ENCODE results near the gene ZNF512B.
A peak's percentile ranks its signal among the peaks of the same experiment; 100 is the strongest.

ZNF512B gene

GRCh38 chr20:63969838-63970713, at the start of gene ZNF512B (continued):
- no peak for TF ChIP-seq ZFP37 (tag by site-specific recombination; IDR thresholded peaks at IDR 0.05)
- no peak for TF ChIP-seq ZNF785 (tag by site-specific recombination; IDR thresholded peaks at IDR 0.05)
- TF ChIP-seq PRDM1 (tag by site-specific recombination; IDR thresholded peaks at IDR 0.05) = no peak
- TF ChIP-seq ZBTB8A (tag by site-specific recombination; IDR thresholded peaks at IDR 0.05) = peak; percentile 47; the same call in 1 of the 2 replicates
- peak; percentile 20; the same call in 1 of the 2 replicates for TF ChIP-seq SP2 (tag by site-specific recombination; IDR thresholded peaks at IDR 0.05)
- no peak for TF ChIP-seq ZNF768 (tag by site-specific recombination; IDR thresholded peaks at IDR 0.05)
- no peak for TF ChIP-seq ZNF596 (tag by site-specific recombination; IDR thresholded peaks at IDR 0.05)
- no peak for TF ChIP-seq ZNF521 (tag by site-specific recombination; IDR thresholded peaks at IDR 0.05)
- no peak for TF ChIP-seq ZNF433 (tag by site-specific recombination; IDR thresholded peaks at IDR 0.05; ENCODE audit: low read depth)
- TF ChIP-seq KLF9 (tag by site-specific recombination; IDR thresholded peaks at IDR 0.05; ENCODE audit: low read depth) = peak; percentile 60
- no peak for TF ChIP-seq ZBTB1 (tag by site-specific recombination; IDR thresholded peaks at IDR 0.05)
- TF ChIP-seq ZBTB6 (tag by site-specific recombination; IDR thresholded peaks at IDR 0.05) = no peak
- no peak for TF ChIP-seq SETDB1 (IDR thresholded peaks at IDR 0.05; ENCODE audit: insufficient read length, low read length)
- 0 out of 2 replicates have a peak, but pooled peaks have one; percentile 39 for TF ChIP-seq ZFHX2 (tag by site-specific recombination; conservative IDR thresholded peaks at IDR 0.05)
- no peak for TF ChIP-seq ZNF530 (tag by site-specific recombination; IDR thresholded peaks at IDR 0.05; ENCODE audit: low read depth)
- peak; percentile 68 for TF ChIP-seq ZNF335 (tag by site-specific recombination; conservative IDR thresholded peaks at IDR 0.05)
- TF ChIP-seq ZNF274 (IDR thresholded peaks at IDR 0.05; ENCODE audit: low read length) = no peak
- no peak for TF ChIP-seq ZNF274 (tag by site-specific recombination; IDR thresholded peaks at IDR 0.05; ENCODE audit: borderline replicate concordance)
- no peak for TF ChIP-seq ZNF155 (tag by site-specific recombination; IDR thresholded peaks at IDR 0.05)
- TF ChIP-seq SP3 (tag by site-specific recombination; IDR thresholded peaks at IDR 0.05) = 0 out of 2 replicates have a peak, but pooled peaks have one; percentile 37
- TF ChIP-seq YY1 (tag by site-specific recombination; IDR thresholded peaks at IDR 0.05) = no peak
- TF ChIP-seq ZBTB10 (tag by site-specific recombination; IDR thresholded peaks at IDR 0.05) = peak; percentile 60; the same call in 1 of the 2 replicates
- no peak for TF ChIP-seq TRIM28 (IDR thresholded peaks at IDR 0.05; ENCODE audit: borderline replicate concordance, low read length)
- TF ChIP-seq ZNF600 (tag by site-specific recombination; IDR thresholded peaks at IDR 0.05) = peak; percentile 45; the same call in 1 of the 2 replicates
- no peak for TF ChIP-seq ZNF184 (tag by site-specific recombination; IDR thresholded peaks at IDR 0.05)
- TF ChIP-seq, protein P1, sequence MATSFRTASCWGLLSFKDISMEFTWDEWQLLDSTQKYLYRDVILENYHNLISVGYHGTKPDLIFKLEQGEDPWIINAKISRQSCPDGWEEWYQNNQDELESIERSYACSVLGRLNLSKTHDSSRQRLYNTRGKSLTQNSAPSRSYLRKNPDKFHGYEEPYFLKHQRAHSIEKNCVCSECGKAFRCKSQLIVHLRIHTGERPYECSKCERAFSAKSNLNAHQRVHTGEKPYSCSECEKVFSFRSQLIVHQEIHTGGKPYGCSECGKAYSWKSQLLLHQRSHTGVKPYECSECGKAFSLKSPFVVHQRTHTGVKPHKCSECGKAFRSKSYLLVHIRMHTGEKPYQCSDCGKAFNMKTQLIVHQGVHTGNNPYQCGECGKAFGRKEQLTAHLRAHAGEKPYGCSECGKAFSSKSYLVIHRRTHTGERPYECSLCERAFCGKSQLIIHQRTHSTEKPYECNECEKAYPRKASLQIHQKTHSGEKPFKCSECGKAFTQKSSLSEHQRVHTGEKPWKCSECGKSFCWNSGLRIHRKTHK (tag by site-specific recombination; IDR thresholded peaks at IDR 0.05) = no peak
- TF ChIP-seq ZNF426 (tag by site-specific recombination; IDR thresholded peaks at IDR 0.05) = no peak
- TF ChIP-seq, protein P2, sequence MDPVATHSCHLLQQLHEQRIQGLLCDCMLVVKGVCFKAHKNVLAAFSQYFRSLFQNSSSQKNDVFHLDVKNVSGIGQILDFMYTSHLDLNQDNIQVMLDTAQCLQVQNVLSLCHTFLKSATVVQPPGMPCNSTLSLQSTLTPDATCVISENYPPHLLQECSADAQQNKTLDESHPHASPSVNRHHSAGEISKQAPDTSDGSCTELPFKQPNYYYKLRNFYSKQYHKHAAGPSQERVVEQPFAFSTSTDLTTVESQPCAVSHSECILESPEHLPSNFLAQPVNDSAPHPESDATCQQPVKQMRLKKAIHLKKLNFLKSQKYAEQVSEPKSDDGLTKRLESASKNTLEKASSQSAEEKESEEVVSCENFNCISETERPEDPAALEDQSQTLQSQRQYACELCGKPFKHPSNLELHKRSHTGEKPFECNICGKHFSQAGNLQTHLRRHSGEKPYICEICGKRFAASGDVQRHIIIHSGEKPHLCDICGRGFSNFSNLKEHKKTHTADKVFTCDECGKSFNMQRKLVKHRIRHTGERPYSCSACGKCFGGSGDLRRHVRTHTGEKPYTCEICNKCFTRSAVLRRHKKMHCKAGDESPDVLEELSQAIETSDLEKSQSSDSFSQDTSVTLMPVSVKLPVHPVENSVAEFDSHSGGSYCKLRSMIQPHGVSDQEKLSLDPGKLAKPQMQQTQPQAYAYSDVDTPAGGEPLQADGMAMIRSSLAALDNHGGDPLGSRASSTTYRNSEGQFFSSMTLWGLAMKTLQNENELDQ (tag by site-specific recombination; IDR thresholded peaks at IDR 0.05; ENCODE audit: low read depth) = no peak
- no peak for TF ChIP-seq ZNF223 (tag by site-specific recombination; IDR thresholded peaks at IDR 0.05)

Measured in HEK293 (cell line).